H1 (cell line): ENCODE measurements around the gene IFNA7. TPM values are rescaled to one million over a fixed set of nuclear protein-coding genes. Genes with fewer than 3 reads are reported as not detected.

ENCODE experiments used
- CTCF ChIA-PET: fragments of 300-600 bp; sonication (Branson Sonifier 250); formaldehyde crosslinking; loops from one replicate; lab custom pipeline; 2021; ENCODE audit not compliant: partially characterized antibody; lab: Charles Lee
- POLR2A ChIA-PET: fragments of 300-600 bp; sonication (Branson Sonifier 250); formaldehyde crosslinking; loops from one replicate; lab custom pipeline; 2021; ENCODE audit warnings: inconsistent platforms; ENCODE audit not compliant: partially characterized antibody; lab: Charles Lee
- DNase-seq, 2 experiments: peaks; one replicate each; pipeline versions ENCODE4 v3.0.0 to v3.0.0-alpha.2; 2010 to 2022; ENCODE audit warnings: low spot score in 2 of 2, low read depth in 1 of 2, mixed read lengths in 1 of 2
- FAIRE-seq: peaks from 2 replicates; lab custom pipeline; 2011; peaks lifted over from hg19 to GRCh38; lab: Jason Lieb, UNC
- H2AFZ ChIP-seq: 2 replicates; pipeline ENCODE4 v1.8.1; 2012; ENCODE audit warnings: low read length, inconsistent platforms
- H2AK5ac ChIP-seq: 2 replicates; pipeline ENCODE4 v1.6.1; 2013; ENCODE audit warnings: low read depth, low read length
- H2BK120ac ChIP-seq: replicated peaks from 2 replicates; pipeline ENCODE3; 2013; ENCODE audit warnings: low read depth, low read length, inconsistent platforms
- H2BK12ac ChIP-seq: 2 replicates; pipeline ENCODE4 v1.6.1; 2013; ENCODE audit warnings: low read depth, low read length
- H2BK15ac ChIP-seq: 2 replicates; pipeline ENCODE4 v1.6.1; 2013; ENCODE audit warnings: low read length
- H2BK20ac ChIP-seq: 2 replicates; pipeline ENCODE4 v1.6.1; 2013; ENCODE audit warnings: low read length
- H2BK5ac ChIP-seq: 2 replicates; pipeline ENCODE4 v1.6.1; 2013; ENCODE audit warnings: low read depth, low read length
- H3K14ac ChIP-seq: 2 replicates; pipeline ENCODE4 v1.6.1; 2013; ENCODE audit warnings: inconsistent platforms; ENCODE audit not compliant: insufficient read length
- H3K18ac ChIP-seq: 2 replicates; pipeline ENCODE4 v1.6.1; 2013; ENCODE audit warnings: low read length; ENCODE audit errors: extremely low read depth
- H3K23ac ChIP-seq: 2 replicates; pipeline ENCODE4 v1.6.1; 2013; ENCODE audit warnings: inconsistent platforms; ENCODE audit not compliant: insufficient read length
- H3K23me2 ChIP-seq: 2 replicates; pipeline ENCODE4 v1.6.1; 2013; ENCODE audit warnings: low read depth, low read length
- H3K27ac ChIP-seq: 2 replicates; pipeline ENCODE4 v1.6.1; 2011; ENCODE audit warnings: low read depth, low read length, inconsistent platforms
- H3K27me3 ChIP-seq, 4 experiments: replicated peaks in 1 of 4; 1 replicate in 1 of 4; 2 replicates in 3 of 4; pipeline versions ENCODE4 v1.6.1 to v1.8.1; 2011 to 2013; ENCODE audit warnings: low read length in 3 of 4, mild to moderate bottlenecking in 3 of 4, inconsistent platforms in 2 of 4, mixed read lengths in 2 of 4, moderate library complexity in 1 of 4; ENCODE audit not compliant: control insufficient read depth in 3 of 4, insufficient read depth in 3 of 4; ENCODE audit errors: extremely low read depth in 1 of 4
- H3K36me3 ChIP-seq, 4 experiments: 2 replicates each; pipeline versions ENCODE4 v1.6.1 to v1.8.1; 2011 to 2013; ENCODE audit warnings: mild to moderate bottlenecking in 4 of 4, low read length in 3 of 4, moderate library complexity in 2 of 4, control low read depth in 1 of 4, inconsistent platforms in 1 of 4; ENCODE audit not compliant: insufficient read depth in 4 of 4, control insufficient read depth in 2 of 4
- H3K4ac ChIP-seq: replicated peaks from 2 replicates; pipeline ENCODE3; 2013; ENCODE audit warnings: low read length, low read depth, mixed read lengths, inconsistent platforms; ENCODE audit not compliant: insufficient read length
- H3K4me1 ChIP-seq, 4 experiments: replicated peaks in 1 of 4; 1 replicate in 1 of 4; 2 replicates in 3 of 4; pipeline versions ENCODE4 v1.6.1 to v1.8.1; 2011 to 2013; ENCODE audit warnings: low read length in 3 of 4, inconsistent platforms in 2 of 4, mixed read lengths in 1 of 4; ENCODE audit not compliant: insufficient read depth in 4 of 4, control insufficient read depth in 3 of 4
- H3K4me2 ChIP-seq, 2 experiments: 2 replicates each; pipeline versions ENCODE4 v1.6.1 to v1.8.1; 2011 to 2013; ENCODE audit warnings: low read depth in 2 of 2, low read length in 2 of 2, control low read depth in 1 of 2, inconsistent platforms in 1 of 2, mild to moderate bottlenecking in 1 of 2; ENCODE audit not compliant: insufficient read depth in 1 of 2
- H3K4me3 ChIP-seq, 4 experiments: fragments of 200-600, 300-600 bp in 1 of 4; sonication (generic), shearing (Covaris generic), sonication (Bioruptor Twin) in 1 of 4; 2 replicates each; pipeline versions ENCODE4 v1.5.1 to v1.8.1; 2011 to 2016; ENCODE audit warnings: low read length in 4 of 4, low read depth in 3 of 4, control low read depth in 2 of 4, inconsistent platforms in 2 of 4, mild to moderate bottlenecking in 2 of 4, mixed read lengths in 1 of 4, moderate library complexity in 1 of 4; ENCODE audit not compliant: insufficient read depth in 2 of 4; ENCODE audit errors: extremely low read depth in 1 of 4
- H3K56ac ChIP-seq: replicated peaks from 2 replicates; pipeline ENCODE3; 2013; ENCODE audit warnings: low read depth, mild to moderate bottlenecking, mixed read lengths, low read length, inconsistent platforms; ENCODE audit not compliant: insufficient read length
- H3K79me1 ChIP-seq: 2 replicates; pipeline ENCODE4 v1.6.1; 2013; ENCODE audit warnings: low read depth, low read length, control low read depth
- H3K79me2 ChIP-seq, 2 experiments: 2 replicates each; pipeline versions ENCODE4 v1.6.1 to v1.8.1; 2012 to 2013; ENCODE audit warnings: low read length in 2 of 2, mild to moderate bottlenecking in 2 of 2, inconsistent platforms in 1 of 2; ENCODE audit not compliant: insufficient read depth in 2 of 2, control insufficient read depth in 1 of 2
- H3K9ac ChIP-seq, 4 experiments: replicated peaks in 1 of 4; 1 replicate in 1 of 4; 2 replicates in 3 of 4; pipeline versions ENCODE4 v1.6.1 to v1.8.1; 2011 to 2013; ENCODE audit warnings: low read depth in 3 of 4, low read length in 3 of 4, control low read depth in 2 of 4, mild to moderate bottlenecking in 2 of 4, moderate library complexity in 2 of 4, inconsistent platforms in 1 of 4; ENCODE audit errors: extremely low read depth in 1 of 4
- H3K9me3 ChIP-seq, 2 experiments: 2 replicates each; pipeline versions ENCODE4 v1.6.1 to v1.8.1; 2012 to 2013; ENCODE audit warnings: mild to moderate bottlenecking in 2 of 2, moderate library complexity in 2 of 2, control low read depth in 1 of 2, inconsistent platforms in 1 of 2, low read depth in 1 of 2, low read length in 1 of 2, mixed read lengths in 1 of 2; ENCODE audit not compliant: insufficient read depth in 2 of 2
- H4K20me1 ChIP-seq, 2 experiments: replicated peaks in 1 of 2; 2 replicates each; pipeline versions ENCODE3 to v1.8.1; 2011 to 2013; ENCODE audit warnings: inconsistent platforms in 2 of 2, low read length in 2 of 2, mild to moderate bottlenecking in 1 of 2; ENCODE audit not compliant: insufficient read depth in 2 of 2, control insufficient read depth in 1 of 2
- H4K5ac ChIP-seq: 2 replicates; pipeline ENCODE4 v1.6.1; 2013; ENCODE audit warnings: low read length, low read depth, mixed read lengths, inconsistent platforms; ENCODE audit not compliant: insufficient read length
- H4K8ac ChIP-seq: 2 replicates; pipeline ENCODE4 v1.8.0; 2013; ENCODE audit warnings: mild to moderate bottlenecking, moderate library complexity, low read length, inconsistent platforms; ENCODE audit not compliant: insufficient read depth; ENCODE audit errors: extremely low read depth
- H4K91ac ChIP-seq: replicated peaks from 2 replicates; pipeline ENCODE3; 2013; ENCODE audit warnings: low read length, mixed read lengths, inconsistent platforms; ENCODE audit not compliant: insufficient read length
- CEBPB ChIP-seq: IDR thresholded peaks from 2 replicates; pipeline ENCODE4 v1.6.1; 2012; ENCODE audit warnings: low read depth, low read length
- GABPA ChIP-seq: IDR thresholded peaks from 2 replicates; pipeline ENCODE4 v1.6.1; 2011; ENCODE audit warnings: mild to moderate bottlenecking, low read length, moderate library complexity, borderline replicate concordance; ENCODE audit not compliant: insufficient read depth
- JUND ChIP-seq: IDR thresholded peaks from 2 replicates; pipeline ENCODE4 v1.6.1; 2011; ENCODE audit warnings: mild to moderate bottlenecking, improper control_type of control experiment, low read length
- TBP ChIP-seq: IDR thresholded peaks from 2 replicates; pipeline ENCODE4 v1.6.1; 2011; ENCODE audit warnings: low read depth, low read length, improper control_type of control experiment
- WGBS, 2 experiments: shearing (Covaris generic) in 1 of 2; methylation state at CpG; one replicate each; pipeline versions ENCODE4 v1.1.6 to v1.1.7; 2013 to 2015; ENCODE audit warnings: low lambda C conversion rate in 2 of 2, mixed read lengths in 2 of 2, inconsistent platforms in 1 of 2, low coverage in 1 of 2, missing lambda C conversion rate in 1 of 2; ENCODE audit not compliant: insufficient replicate concordance in 2 of 2, insufficient coverage in 1 of 2, insufficient read length in 1 of 2; ENCODE audit errors: extremely low coverage in 1 of 2, missing lambda C conversion rate in 1 of 2; 5-methylcytosine and 5-hydroxymethylcytosine counted together
- polyA plus RNA-seq, 7 experiments: library from polyadenylated mRNA; depleted of rRNA in 3 of 7; stranded (reverse) in 5 of 7; unstranded in 2 of 7; fragments of >200 nt in 5 of 7; fragments of 200-250 nt in 2 of 7; gene quantifications; 1 replicate in 5 of 7; 2 replicates in 1 of 7; 4 replicates in 1 of 7; pipeline versions ENCODE4 v1.2.1 to v1.2.3, GENCODE V29; 2011 to 2013; ENCODE audit warnings: missing spikeins in 2 of 7, mixed read lengths in 2 of 7
- total RNA-seq: library from RNA; stranded (reverse); fragmentation: NEBNext Ultra II Directional; extraction: Animal tissue kit (Norgen Biotek cat#: 25700); gene quantifications from 2 replicates; pipeline ENCODE4 v1.2.1, GENCODE V29; 2021

The IFNA7 gene
- total and polyA plus RNA-seq, 2 of the 8 experiments (the other 6 are each of a cell fraction or from before 2014, with no cell fraction given) = not detected

- no peak overlapping the region for H3K23ac ChIP-seq
- no peak overlapping the region for H3K14ac ChIP-seq
- no peaks in the 10 kb centered on the region for H3K4me1 ChIP-seq
- no peaks in the 10 kb centered on the region for H3K27me3 ChIP-seq
- H3K27ac ChIP-seq = no peak overlapping the region
- no peaks in the 10 kb centered on the region for H3K36me3 ChIP-seq
- DNase-seq (no peak), FAIRE-seq (no peak)
- H3K56ac ChIP-seq = no peak overlapping the region
- 90% methylated on average over 4 of the region's 4 CpGs; no CpG with 5 or more reads in 1 of the 2 experiments for WGBS, 2 experiments
- no peak overlapping the region for H4K5ac ChIP-seq
- H2BK20ac ChIP-seq = no peak overlapping the region
- no peak overlapping the region for H3K4me2 ChIP-seq
- ChIA-PET POLR2A (no interaction called here), CTCF (interaction anchor here (0.6 to 3.0 kb wide), 9 partner anchors 19 to 556 kb away, joined by 3 to 31 read pairs (median 5); no protein-coding TSS in a partner anchor)
- no peak overlapping the region for H2AK5ac ChIP-seq
- no peaks in the 10 kb centered on the region for H4K20me1 ChIP-seq
- no peak overlapping the region for H3K9ac ChIP-seq
- no peaks in the 10 kb centered on the region for H3K9me3 ChIP-seq
- no peak overlapping the region for H2BK15ac ChIP-seq
- no peak overlapping the region for H2AFZ ChIP-seq
- no peak overlapping the region for H3K4ac ChIP-seq
- H4K91ac ChIP-seq = no peak overlapping the region
- H4K8ac ChIP-seq = no peak overlapping the region
- no peaks in the 10 kb centered on the region for H3K79me1 ChIP-seq
- H2BK5ac ChIP-seq = no peak overlapping the region
- no peak overlapping the region for H2BK12ac ChIP-seq
- no peak overlapping the region for H3K18ac ChIP-seq
- no peaks in the 10 kb centered on the region for H3K23me2 ChIP-seq
- no peak overlapping the region for H3K4me3 ChIP-seq
- H2BK120ac ChIP-seq = no peak overlapping the region
- no peaks in the 10 kb centered on the region for H3K79me2 ChIP-seq
- TF ChIP-seq CEBPB (no peak), JUND (no peak), TBP (no peak), GABPA (no peak)
These were observed 32.2 kb upstream of the IFNA7 start for GRCh38 chr9:21234153-21234687.
